Activated CD4-positive, alpha-beta T cell treated with anti-CD3 and anti-CD28 coated beads, Interleukin-2, amount 50 U/mL, for 4 hours (primary cell): ENCODE results near the gene RASGRP4.

Experiments
- DNase-seq, 2 experiments: peaks; one replicate each; pipeline ENCODE4 v3.0.0-alpha.2; 2020

Gene RASGRP4

GRCh38 chr19:38388349-38389100 is 37.5 kb downstream of the RASGRP4 start, which contains the start of gene SPRED3:
TSS of gene SPRED3 (plus strand) at chr19:38388697. CDS start at chr19:38390303, 1,606 bp downstream.
- no peak for DNase-seq

GRCh38 chr19:38387550-38388348 is 38.3 kb downstream of the RASGRP4 start, which contains the start of gene GGN:
TSS of gene GGN (minus strand) at chr19:38388034. CDS start at chr19:38387261, 773 bp downstream.
- peak; percentile 77 to 78 for DNase-seq

- no peak for DNase-seq
These were observed 39.0 kb downstream of the RASGRP4 start for GRCh38 chr19:38386971-38387549.

- no peak for DNase-seq
These were observed 39.6 kb downstream of the RASGRP4 start for GRCh38 chr19:38386300-38386970.

- no peak for DNase-seq
These were observed 40.2 kb downstream of the RASGRP4 start for GRCh38 chr19:38385804-38386257.

GRCh38 chr19:38385057-38385803 is 40.8 kb downstream of the RASGRP4 start:
- no peak for DNase-seq

- no peak for DNase-seq
These were observed 41.6 kb downstream of the RASGRP4 start for GRCh38 chr19:38384209-38385027.

GRCh38 chr19:38383743-38384142 is 42.3 kb downstream of the RASGRP4 start:
- no peak for DNase-seq

GRCh38 chr19:38383184-38383583 is 42.8 kb downstream of the RASGRP4 start:
- DNase-seq = no peak

GRCh38 chr19:38381138-38381537 is 44.9 kb downstream of the RASGRP4 start:
- DNase-seq = no peak

GRCh38 chr19:38378866-38379265 is 47.2 kb downstream of the RASGRP4 start:
- no peak for DNase-seq

- DNase-seq = no peak
These were observed 49.0 kb downstream of the RASGRP4 start for GRCh38 chr19:38377052-38377451.

GRCh38 chr19:38376576-38376975 is 49.4 kb downstream of the RASGRP4 start:
- no peak for DNase-seq

GRCh38 chr19:38375748-38376147 is 50.3 kb downstream of the RASGRP4 start:
- DNase-seq = no peak

GRCh38 chr19:38375098-38375493 is 50.9 kb downstream of the RASGRP4 start:
- DNase-seq = no peak

GRCh38 chr19:38374332-38375097 is 51.5 kb downstream of the RASGRP4 start, which contains the start of gene PSMD8:
TSS of gene PSMD8 (plus strand) at chr19:38374571. CDS start at chr19:38374602, 31 bp downstream.
- peak; percentile 97 for DNase-seq

GRCh38 chr19:38373907-38374331 is 52.1 kb downstream of the RASGRP4 start:
- no peak for DNase-seq

- DNase-seq = no peak
These were observed 54.9 kb downstream of the RASGRP4 start for GRCh38 chr19:38371081-38371480.

GRCh38 chr19:38370299-38370698 is 55.7 kb downstream of the RASGRP4 start:
- DNase-seq = no peak

GRCh38 chr19:38369584-38369983 is 56.4 kb downstream of the RASGRP4 start:
- no peak for DNase-seq
